HG03159 (cell line): ENCODE data around the gene IL24.

Source experiments
- ATAC-seq: cut with Tn5 transposase; IDR thresholded peaks from one replicate; pipeline ENCODE4 v1.9.1; 2021; ENCODE audit warnings: mild to moderate bottlenecking, moderate library complexity; ENCODE audit not compliant: unreplicated experiment

IL24 gene

GRCh38 chr1:206878456-206878855 lies 18.8 kb upstream of the IL24 start:
- no peak for ATAC-seq

- no peak for ATAC-seq
These were observed 16.9 kb upstream of the IL24 start for GRCh38 chr1:206880314-206880713.

GRCh38 chr1:206882555-206882954 lies 14.7 kb upstream of the IL24 start:
- no peak for ATAC-seq

GRCh38 chr1:206883160-206883559 lies 14.1 kb upstream of the IL24 start:
- ATAC-seq, result no peak

GRCh38 chr1:206883876-206884275 lies 13.4 kb upstream of the IL24 start:
- ATAC-seq, result no peak

- ATAC-seq, result no peak
These were observed 11.7 kb upstream of the IL24 start for GRCh38 chr1:206885341-206886060.

- ATAC-seq, result no peak
These were observed 10.4 kb upstream of the IL24 start for GRCh38 chr1:206886831-206887230.

GRCh38 chr1:206887701-206888100 lies 9.5 kb upstream of the IL24 start:
- ATAC-seq, result no peak

- no peak for ATAC-seq
These were observed 6.8 kb upstream of the IL24 start for GRCh38 chr1:206890125-206891060.

- no peak for ATAC-seq
These were observed 5.8 kb upstream of the IL24 start for GRCh38 chr1:206891412-206891811.

- no peak for ATAC-seq
These were observed 4.8 kb upstream of the IL24 start for GRCh38 chr1:206892351-206892984.

- no peak for ATAC-seq
These were observed 3.9 kb upstream of the IL24 start for GRCh38 chr1:206893380-206893779.

- no peak for ATAC-seq
These were observed 1.9 kb upstream of the IL24 start for GRCh38 chr1:206895325-206895724.

GRCh38 chr1:206895837-206896242 lies 1.4 kb upstream of the IL24 start:
- ATAC-seq, result no peak

GRCh38 chr1:206896261-206896660 lies 982 bp upstream of the IL24 start:
- no peak for ATAC-seq

GRCh38 chr1:206898089-206898914 lies 1.1 kb downstream of the IL24 start:
- ATAC-seq, result no peak

- ATAC-seq, result no peak
These were observed 1.7 kb downstream of the IL24 start for GRCh38 chr1:206898915-206899431.

GRCh38 chr1:206899717-206900116 lies 2.5 kb downstream of the IL24 start:
- ATAC-seq, result no peak

- ATAC-seq, result no peak
These were observed 2.9 kb downstream of the IL24 start for GRCh38 chr1:206900149-206900548.

GRCh38 chr1:206901944-206902343 lies 4.7 kb downstream of the IL24 start:
- no peak for ATAC-seq
